ENCODE results near the gene OSBPL10. TPM values are rescaled to one million over a fixed set of nuclear protein-coding genes. Genes with fewer than 3 reads are reported as not detected.
"Not testable (repeated sequence)": the region's sequence is repeated elsewhere in the genome, so short reads cannot be mapped to it uniquely, and the experiment has no call there.

OSBPL10 gene
- polyA plus RNA-seq, 10 donors = 8.2 to 14.1 (median 9.7) TPM

DNA sequence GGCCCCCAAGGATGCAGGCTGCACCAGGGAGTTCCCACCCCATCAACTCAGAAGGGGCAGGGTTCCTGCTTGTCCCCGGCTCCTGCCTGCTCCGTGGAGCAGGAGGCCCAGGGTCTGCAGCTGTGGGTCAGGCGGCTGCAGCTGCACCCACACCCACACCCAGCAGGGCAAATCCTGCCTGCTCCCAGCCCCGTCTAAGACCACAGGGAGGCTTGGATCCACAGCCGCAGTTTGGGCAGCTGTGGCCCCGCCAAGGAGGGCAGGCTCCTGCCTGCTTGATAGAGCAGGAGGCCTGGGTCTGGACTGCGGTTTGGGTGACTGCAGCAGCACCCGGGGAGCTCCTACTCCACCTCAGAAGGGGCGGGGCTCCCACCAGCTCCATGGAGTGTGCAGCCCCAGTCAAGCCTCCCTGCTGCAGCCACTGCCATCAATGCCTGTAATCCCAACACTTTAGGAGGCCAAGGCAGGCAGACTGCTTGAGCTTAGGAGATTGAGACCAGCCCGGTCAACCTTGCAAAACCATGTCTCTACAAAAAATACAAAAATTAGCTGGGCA, 163.6 kb downstream of the OSBPL10 start:
- no peak for DNase-seq

DNA sequence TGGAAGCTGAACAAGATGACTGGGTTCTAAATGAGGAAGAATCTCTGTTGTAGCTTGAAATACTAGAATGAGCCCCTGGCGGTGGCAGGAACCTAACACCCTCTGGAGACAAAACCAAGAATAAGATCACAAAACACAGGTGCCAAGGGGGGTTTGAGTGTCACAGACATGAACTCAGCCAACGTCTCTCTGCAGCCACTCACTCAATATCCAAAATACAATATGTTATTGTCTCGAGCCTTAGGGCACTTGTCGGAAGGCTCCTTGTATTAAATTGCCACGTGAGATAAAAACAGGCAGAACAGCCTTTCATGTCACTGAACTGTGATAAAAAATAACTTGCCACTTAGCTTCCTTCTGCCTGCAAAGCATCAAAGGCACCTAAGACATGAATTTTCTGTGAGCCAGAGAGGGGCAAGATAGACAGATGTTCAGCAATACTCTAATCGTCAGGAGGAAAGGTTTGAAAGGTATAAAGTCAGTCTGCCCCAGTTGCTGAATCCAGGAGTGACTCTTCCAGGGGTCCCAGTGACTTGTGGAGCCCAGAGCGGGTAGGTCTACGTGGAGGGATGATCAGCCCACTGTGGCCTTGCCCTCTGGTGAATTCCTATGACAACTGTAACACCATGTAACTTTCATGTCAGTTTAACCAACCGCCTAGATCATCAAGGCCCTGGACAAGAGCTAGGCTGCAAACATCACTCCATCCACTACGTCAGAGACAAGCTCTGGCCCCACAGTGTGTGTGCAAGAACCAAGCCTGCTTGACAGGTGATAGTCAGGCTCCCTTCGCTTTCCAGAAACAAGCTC, 165.2 kb downstream of the OSBPL10 start:
- DNase-seq = no peak

DNA sequence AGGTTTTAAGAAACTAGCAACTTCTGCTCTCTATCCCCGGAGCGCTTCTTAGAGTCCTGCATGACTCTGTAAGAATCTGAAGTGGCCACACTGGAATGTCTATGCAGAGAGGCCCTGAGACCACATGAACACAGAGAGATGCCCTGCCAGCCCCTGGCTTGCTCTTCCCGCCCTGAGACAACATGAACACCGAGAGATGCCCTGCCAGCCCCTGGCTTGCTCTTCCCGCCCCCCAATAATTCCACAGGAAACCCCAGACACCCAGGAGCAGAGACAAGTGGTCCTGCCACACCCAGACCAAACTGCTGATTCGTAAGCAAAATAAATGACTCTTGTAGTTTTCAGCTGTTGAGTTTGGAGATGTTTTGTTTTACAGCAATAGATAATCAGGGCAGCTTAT, 166.1 kb downstream of the OSBPL10 start:
- no peak for DNase-seq

DNA sequence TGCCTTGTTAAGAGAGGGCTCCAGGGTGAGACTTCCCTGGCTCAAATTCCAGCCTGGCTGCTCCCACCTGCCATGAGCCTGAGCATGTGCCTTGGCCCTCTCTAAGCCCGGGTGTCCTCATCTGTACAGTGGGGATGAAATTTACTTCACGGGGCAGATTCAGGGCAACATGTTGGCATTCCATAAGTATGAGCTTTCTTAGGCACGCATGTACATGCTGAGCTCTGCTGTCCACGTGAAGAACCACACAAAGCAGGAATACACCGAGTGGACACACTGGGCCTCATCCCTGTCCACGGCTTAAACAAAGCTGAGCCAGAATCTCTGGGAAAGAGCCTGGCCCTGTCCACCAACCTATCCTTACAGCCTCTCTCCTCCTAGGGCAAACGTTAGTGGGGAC, 167.4 kb downstream of the OSBPL10 start:
- DNase-seq = no peak

DNA sequence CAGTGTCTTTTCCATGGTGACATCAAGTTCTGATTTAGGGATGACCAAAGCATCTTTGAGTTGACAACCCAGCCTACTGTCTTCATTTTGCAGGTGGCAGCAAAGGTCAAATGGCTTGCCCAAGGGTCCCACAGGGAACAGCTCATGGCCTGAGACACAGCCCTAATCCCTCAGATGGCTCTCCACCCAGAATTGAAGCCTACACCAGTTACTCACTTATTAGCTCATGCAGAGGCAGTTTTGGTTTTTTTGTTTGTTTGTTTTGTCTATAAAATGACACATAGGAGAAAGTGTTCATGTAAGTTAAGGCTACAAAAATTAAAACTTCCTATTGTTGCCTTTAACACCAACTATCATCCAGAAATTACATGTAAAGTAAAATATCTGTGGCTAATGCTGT, 167.9 kb downstream of the OSBPL10 start:
- DNase-seq = no peak

DNA sequence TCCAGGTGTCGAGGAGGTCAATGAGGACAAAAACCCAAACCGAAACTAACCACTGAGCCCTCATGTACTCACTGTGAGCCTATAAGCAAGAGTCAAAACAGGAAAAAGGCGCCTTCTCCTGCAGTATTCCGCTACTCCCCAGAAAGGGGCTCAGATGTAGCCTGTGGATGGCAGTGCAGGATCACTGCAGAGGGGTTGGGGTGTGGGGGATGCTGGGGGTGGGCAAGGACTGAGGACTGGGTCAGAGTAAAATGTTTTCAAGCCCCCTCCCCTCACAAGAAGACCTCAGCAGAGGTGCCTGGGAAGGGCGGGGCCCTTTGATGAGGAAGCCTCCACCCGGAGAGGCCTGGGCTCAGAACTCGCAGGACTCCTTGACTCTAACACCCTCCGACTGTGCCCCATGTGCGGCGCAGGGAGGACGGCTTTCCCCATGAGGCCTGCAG, 170.1 kb downstream of the OSBPL10 start:
- no peak for DNase-seq

DNA sequence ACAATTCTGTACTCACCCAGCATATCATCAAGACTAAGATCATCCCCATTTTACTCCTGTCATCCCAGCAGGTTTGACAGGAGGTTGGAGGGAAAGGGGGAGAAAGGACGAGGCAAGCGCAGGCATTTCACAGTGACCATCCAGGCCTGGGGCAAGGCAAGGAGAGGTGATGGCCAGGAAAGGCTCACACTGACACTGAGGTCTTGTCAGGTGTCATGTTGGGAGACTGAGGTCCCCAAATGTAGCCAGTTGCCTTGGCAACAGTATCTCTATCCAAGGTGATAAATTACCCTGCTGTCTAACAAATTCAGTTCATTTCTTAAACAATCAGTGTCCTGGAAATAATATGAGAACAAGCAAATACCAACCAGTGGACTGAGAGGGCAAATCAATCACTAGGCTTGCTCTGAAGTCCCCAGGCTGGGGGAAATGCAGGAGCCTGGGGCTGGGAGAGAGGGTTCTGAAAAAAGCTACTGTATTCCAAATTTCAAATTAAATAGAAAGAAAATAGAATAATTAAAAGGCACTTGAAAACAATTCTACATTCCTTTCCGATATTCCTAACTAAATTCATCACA, 172.8 kb downstream of the OSBPL10 start:
- no peak for DNase-seq

DNA sequence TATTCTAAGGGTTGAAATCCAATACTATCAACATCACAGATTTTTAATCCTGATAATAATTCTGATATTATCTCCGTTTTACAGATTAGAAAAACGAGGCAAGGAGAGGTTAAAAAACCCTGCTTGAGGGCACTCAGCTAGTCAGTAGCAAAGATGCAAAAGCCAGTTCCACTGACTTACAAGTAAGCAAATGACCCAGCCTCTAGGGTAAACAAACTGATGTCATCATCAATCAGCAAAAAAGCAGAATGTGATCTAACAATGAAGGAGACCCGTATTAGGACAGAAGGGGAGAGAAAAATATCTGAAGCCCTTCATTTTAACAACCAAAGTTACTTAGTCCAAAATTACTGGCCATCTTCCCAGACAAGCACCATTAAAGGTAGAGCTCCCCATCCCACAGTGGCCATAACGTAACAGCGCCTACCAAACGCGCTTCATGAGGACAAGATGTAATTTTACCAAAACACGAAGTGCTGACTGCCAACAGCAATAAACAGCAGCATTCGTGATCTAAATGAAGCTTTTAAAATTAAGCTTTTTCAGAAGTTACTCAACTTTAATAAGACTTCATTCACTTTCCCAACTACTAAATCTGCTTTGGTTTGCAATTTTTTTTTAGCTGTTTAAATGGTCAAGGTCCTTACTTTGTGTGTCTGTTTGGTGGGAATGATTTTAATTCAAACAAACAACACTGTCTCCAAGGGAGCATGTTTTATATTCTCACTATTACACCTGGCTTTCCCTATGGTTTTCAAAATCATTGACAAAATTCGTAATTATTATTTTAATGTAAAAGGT, 176.6 kb downstream of the OSBPL10 start:
- no peak for DNase-seq

DNA sequence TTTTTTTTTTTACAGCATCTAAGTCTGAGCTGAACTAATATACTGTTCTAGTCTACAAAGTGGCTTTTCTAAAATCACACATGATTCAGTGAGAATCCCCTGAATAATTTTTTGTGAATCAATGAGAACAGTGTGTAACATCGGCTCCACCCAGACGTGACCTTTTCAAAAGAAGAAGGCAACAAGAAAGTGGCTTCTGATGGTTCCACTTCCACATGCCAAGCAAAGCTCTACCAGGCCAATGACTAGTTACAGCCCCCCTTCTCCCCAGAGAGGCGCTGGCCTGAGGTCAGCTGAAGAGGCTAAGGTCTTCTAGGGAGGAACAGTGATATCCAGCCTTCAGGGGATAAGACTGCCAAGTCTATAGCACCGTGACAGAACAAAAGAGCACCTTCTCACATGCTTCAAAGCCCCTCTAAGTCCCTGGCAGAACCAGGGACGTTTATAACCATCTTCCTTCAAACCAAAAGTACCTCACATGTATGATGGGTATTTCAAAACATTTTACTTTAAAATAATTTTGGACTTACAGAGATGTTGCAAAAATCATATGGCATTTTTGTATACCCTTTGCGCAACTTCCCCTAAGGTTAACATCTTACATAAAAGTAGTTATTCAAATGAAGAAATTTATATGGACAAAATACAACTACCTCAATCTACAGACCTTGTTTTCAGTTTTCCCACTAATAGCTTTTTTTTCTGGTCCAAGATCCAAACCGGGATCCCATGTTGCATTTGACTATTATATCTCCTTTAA, 177.9 kb downstream of the OSBPL10 start:
- DNase-seq = no peak

DNA sequence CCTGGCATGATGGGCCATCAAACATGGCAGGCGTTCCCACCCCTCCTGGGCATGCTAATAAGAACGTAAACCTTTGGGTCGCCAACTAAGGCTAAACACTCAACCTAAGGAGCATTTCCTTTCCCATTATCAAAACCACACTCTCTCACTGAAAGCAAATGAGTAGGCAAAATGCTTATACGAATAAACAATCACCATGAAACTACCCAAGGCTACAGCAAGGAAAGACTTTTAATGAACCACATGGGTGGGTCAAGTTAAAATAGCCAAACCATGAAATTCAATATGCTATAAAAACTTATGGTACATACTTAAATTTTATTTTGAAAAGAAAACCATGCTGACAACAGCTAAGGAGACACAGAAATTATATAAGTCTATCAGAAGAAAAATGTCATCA, 180.6 kb downstream of the OSBPL10 start:
- DNase-seq = no peak

DNA sequence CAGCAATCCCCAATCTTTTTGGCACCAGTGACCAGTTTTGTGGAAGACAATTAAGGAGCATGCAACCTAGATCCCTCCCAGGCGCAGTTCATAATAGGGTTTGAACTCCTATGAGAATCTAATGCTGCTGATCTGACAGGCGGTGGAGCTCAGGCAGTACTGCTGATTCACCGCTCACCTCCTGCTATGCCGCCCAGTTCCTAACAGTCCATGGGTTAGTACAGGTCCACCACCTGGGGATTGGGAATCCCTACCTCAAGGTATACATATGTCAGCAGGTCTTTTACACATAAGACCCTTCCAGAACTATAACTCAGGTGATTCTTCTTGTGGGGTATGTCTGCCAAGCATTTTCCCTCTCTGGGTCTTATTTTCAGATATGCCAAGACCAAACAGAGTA, 182.2 kb downstream of the OSBPL10 start:
- no peak for DNase-seq

DNA sequence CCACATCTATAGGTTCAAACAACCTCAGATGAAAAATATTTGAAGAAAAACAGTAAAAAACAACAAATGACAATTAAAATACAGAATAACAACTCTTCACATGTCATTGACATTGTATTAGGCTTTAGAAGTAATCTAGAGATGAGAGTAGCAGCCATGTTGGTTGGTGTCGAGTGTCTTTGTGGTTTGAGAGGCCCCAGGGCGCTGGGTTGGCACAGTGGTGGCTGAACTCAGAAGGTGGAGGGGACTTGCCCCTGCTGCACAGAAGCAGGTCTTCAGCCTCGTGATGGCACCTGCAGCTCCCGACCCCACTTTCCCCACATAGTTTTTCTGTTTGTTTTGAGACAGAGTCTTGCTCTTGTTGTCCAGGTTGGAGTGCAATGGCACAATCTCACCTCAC, 187.2 kb downstream of the OSBPL10 start:
- DNase-seq = no peak

DNA sequence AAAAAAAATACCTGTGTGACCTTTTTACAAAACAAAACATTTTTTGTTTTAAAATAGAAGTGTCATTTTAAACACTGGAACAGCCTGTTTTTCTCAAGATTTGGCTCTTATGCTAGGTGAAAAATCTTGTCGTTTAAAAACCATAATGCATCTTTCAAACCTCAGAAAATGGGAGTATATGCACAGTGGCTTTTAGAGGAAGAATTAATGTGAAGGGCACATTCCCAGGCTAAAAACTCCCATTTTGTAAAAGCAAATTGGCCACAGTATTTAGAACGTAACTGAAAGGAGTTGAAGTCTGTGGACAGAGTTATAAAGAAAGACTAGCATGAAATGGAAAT, 190.0 kb downstream of the OSBPL10 start:
- DNase-seq = no peak

DNA sequence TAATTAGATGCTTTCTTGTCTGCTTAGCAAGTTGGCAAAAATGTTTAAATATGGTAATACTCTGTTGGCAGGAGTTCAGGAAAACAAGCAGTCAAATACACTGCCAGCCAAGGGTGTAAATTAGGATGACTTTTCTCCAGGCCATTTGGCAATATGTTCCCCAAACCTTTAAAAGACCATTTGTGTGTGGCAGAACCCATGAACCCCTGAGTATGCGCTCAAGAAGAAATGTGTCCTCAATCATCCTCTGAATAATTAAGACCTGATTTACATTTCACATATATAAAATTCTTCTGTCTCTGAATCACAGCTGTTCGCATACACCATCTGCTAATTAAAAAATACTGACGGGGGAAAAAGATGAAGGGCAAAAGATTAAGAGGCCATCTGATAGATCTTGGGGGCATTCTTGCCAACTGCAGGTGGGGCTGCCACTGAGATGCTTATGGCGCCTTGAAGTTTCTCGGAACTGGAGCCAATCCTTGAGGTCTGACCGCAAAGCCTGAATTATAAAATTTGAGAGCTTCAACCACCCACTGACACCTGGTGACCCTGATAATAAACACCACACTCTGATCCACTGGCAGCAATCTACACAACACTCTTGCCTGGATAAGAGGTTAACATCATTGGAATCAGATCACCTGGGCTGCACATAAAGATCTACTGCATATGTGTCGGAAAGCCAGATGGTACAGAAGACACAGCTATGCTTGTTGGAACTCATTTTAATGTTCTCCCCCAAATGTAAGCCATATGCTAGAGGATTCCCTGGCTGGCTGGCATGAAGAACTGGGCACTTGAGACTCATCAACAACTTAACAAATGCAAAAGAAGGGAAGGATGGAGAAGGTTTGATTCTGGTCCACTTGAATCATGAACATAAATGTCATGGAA, 190.6 kb downstream of the OSBPL10 start:
- DNase-seq = no peak

DNA sequence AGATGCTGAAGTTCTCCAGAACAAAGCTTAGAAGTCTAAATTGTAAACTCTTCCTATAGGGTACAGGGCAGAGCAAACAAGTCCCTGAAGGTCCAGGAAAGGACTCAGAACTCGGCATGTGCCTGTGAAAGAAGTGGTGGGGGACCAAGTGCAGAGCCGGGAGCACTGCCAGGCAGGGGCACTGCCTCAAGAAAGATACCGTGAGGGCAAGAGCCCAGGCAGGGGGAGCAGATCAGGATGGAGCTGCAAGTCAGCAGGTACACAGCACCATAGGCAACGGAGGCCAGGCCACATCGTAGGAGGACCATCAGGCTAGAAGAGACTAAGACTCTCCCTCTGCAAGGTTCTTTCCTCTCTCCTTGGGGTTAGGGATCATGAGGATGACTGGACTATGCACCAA, 191.6 kb downstream of the OSBPL10 start:
- DNase-seq = no peak

DNA sequence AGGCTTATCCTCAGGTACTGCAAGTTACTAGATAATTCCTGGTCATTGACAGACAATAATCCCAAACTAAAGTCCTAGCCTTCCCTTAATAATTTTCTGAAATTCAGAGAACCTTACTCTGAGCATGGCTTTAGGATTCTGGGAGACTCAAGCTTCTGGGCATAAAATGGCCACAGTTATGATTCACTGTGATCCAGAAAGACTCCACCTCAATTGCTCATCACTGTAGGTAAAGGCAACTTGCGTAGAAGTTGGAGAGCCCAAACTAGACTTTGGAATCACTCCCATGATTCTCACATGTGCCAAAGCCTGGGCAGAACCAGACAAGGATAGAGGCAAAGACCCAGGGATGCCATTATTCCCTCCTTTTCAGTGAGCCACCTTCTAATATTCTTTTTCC, 195.3 kb downstream of the OSBPL10 start:
- DNase-seq = no peak

DNA sequence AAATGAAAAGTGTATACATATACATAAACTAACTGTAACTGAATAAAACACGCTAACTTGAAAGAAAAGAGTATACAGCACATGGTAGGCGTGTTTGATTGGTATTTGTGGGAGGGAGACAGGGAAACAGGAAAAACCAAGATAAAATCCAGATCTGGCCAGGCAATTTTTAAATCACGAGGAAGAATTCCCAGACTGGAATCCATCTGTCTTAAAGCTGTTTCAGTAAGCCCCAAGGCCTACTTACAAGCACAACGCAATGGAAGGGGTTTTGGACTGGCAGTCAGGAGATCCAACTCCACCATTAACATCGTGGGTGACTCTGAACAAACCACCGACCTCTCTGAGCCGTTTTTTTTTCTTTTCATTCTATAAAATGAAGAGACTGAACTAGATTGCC, 195.8 kb downstream of the OSBPL10 start:
- no peak for DNase-seq

DNA sequence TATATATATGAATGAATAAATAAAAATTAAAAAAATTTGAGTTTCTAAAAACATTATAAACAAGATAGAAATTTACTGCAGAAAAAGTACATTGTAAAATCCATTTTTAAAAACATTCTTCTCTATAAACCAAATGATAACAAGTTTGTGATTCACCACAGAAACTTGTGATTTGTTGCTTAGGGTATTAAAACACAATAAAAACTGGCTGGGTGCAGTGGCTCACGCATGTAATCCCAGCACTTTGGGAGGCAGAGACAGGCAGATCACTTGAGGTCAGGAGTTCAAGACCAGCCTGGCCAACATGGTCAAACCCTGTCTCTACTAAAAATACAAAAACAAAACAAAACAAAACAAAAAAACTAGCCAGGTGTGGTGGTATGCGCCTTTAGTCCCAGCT, 197.2 kb downstream of the OSBPL10 start:
- not testable (repeated sequence) for DNase-seq

DNA sequence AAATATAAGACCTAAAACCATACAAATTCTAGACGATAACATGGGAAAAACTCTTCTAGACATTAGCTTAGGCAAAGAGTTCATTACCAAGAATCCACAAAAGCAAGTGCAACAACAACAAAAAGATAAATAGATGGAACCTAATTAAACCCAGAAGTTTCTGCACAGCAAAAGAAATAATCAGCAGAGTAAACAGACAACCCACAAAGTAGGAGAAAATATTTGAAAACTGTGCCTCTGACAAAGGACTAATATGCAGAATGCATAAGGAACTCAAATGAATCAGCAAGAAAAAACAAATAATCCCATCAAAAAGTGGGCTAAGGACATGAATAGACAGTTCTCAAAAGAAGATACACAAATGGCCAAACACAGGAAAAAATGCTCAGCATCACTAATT, 198.8 kb downstream of the OSBPL10 start:
- not testable (repeated sequence) for DNase-seq

DNA sequence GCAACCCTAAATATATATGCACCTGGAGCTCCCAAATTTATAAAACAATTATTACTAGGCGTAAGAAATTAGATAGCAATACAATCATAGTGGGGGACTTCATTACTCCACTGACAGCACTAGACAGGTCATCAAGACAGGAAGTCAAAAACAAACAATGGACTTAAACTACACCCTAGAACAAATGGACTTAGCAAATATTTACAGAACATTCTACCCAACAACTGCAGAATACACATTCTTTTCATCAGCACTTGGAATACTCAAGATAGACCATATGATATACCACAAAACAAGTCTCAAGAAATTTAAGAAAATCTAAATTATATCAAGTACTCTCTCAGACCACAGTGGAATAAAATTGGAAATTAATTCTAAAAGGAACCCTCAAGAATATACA, 201.5 kb downstream of the OSBPL10 start:
- no peak for DNase-seq

DNA sequence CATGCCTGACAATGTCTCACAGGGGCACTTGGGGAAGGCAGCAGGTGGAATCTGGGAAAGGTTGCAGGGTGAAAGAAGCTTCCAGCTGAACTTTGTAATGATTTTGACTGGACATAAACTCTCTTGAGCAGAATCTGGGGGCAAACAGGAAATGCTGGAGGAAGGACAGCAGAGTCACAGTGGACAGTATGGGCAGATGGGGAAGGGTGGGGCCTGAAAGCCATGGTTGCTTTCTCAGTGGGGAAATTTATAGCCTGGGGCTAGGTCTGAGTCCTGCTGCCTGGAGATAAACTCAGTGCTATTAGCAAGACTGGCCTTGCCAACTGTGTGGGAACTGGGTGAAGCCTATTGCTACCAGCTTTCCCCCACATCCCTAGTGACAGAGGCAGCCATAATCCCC, 203.2 kb downstream of the OSBPL10 start:
- DNase-seq = no peak

All from muscle of back (tissue), 11 donors.